ENCODE data around the gene SDHAF3. TPM values are rescaled to one million over a fixed set of nuclear protein-coding genes. Genes with fewer than 3 reads are reported as not detected.
"Not testable (repeated sequence)": the region's sequence is repeated elsewhere in the genome, so short reads cannot be mapped to it uniquely, and the experiment has no call there.

The SDHAF3 gene
- total and polyA plus RNA-seq, 8 donors: 2.9 to 18.2 (median 6.7) TPM

GRCh38 chr7:97117035-97117371 lies 495 bp upstream of the SDHAF3 start:
- intact Hi-C loops (cut with DNase I; ENCODE audit: low total_unique reads): no loop called here
- Histone ChIP-seq H3K4me3 (peak overlapping the region; percentile 67 to 89 (median 72)), H3K36me3 (no peaks in the 10 kb centered on the region), H3K27ac (peak overlapping the region; percentile 61 to 90 (median 86)), H3K27me3 (no peaks in the 10 kb centered on the region), H3K9me3 (no peaks in the 10 kb centered on the region), H3K4me1 (peaks cover 0 to 21% (median 12%) of the 10 kb centered on the region in 4 donors)
- TF ChIP-seq EP300 (IDR thresholded peaks at IDR 0.05) (no peak), CTCF (IDR thresholded peaks at IDR 0.05) (no peak), POLR2AphosphoS5 (IDR thresholded peaks at IDR 0.05) (no peak), POLR2A (IDR thresholded peaks at IDR 0.05) (no peak)
- no peak for DNase-seq
- 62 to 73% (median 66%) methylated on average over 9 of the region's 9 CpGs for WGBS, 5 donors

- Histone ChIP-seq H3K27ac (peak overlapping the region in 4 of 5 donors; percentile 76 to 90 (median 86)), H3K4me1 (peaks cover 0 to 21% (median 12%) of the 10 kb centered on the region in 4 donors), H3K36me3 (no peaks in the 10 kb centered on the region), H3K4me3 (peak overlapping the region; percentile 67 to 89 (median 72)), H3K27me3 (no peaks in the 10 kb centered on the region), H3K9me3 (no peaks in the 10 kb centered on the region)
- 14 to 17% (median 16%) methylated on average over 13 of the region's 13 CpGs for WGBS, 5 donors
- intact Hi-C loops (cut with DNase I; ENCODE audit: low total_unique reads): no loop called here
- DNase-seq: peak in 1 of 2 donors; percentile 33
- no peak for TF ChIP-seq EP300 (IDR thresholded peaks at IDR 0.05)
These were observed 914 bp downstream of the SDHAF3 start for GRCh38 chr7:97118306-97118917.

- DNase-seq: no peak
- H3K4me3 ChIP-seq: no peak overlapping the region
- peaks cover 0 to 21% (median 12%) of the 10 kb centered on the region in 4 donors for H3K4me1 ChIP-seq
- intact Hi-C loops (cut with DNase I; ENCODE audit: low total_unique reads): no loop called here
- TF ChIP-seq POLR2A (IDR thresholded peaks at IDR 0.05): no peak
- TF ChIP-seq POLR2AphosphoS5 (IDR thresholded peaks at IDR 0.05): no peak
- TF ChIP-seq EP300 (IDR thresholded peaks at IDR 0.05): no peak
- no peak for TF ChIP-seq CTCF (IDR thresholded peaks at IDR 0.05)
- H3K36me3 ChIP-seq: no peaks in the 10 kb centered on the region
- H3K27me3 ChIP-seq: no peaks in the 10 kb centered on the region
- WGBS, 5 donors: 92 to 98% (median 95%) methylated on average over 2 of the region's 2 CpGs
- H3K9me3 ChIP-seq: no peaks in the 10 kb centered on the region
- no peak overlapping the region for H3K27ac ChIP-seq
These were observed 2.2 kb downstream of the SDHAF3 start for GRCh38 chr7:97119747-97120146.

GRCh38 chr7:97120713-97121457 lies 3.4 kb downstream of the SDHAF3 start:
- no peak for DNase-seq
- intact Hi-C loops (cut with DNase I; ENCODE audit: low total_unique reads): no loop called here
- Histone ChIP-seq H3K36me3 (no peaks in the 10 kb centered on the region), H3K9me3 (no peaks in the 10 kb centered on the region), H3K27ac (no peak overlapping the region), H3K4me1 (peaks cover 0 to 21% (median 12%) of the 10 kb centered on the region in 4 donors), H3K4me3 (no peak overlapping the region), H3K27me3 (no peaks in the 10 kb centered on the region)
- no peak for TF ChIP-seq POLR2AphosphoS5 (IDR thresholded peaks at IDR 0.05)
- TF ChIP-seq EP300 (IDR thresholded peaks at IDR 0.05): no peak
- TF ChIP-seq POLR2A (IDR thresholded peaks at IDR 0.05): no peak
- TF ChIP-seq CTCF (IDR thresholded peaks at IDR 0.05): no peak
- WGBS, 5 donors: 87 to 91% (median 89%) methylated on average over 5 of the region's 5 CpGs

- H3K4me1 ChIP-seq: peaks cover 0 to 18% (median 10%) of the 10 kb centered on the region in 4 donors
- H3K9me3 ChIP-seq; H3K27me3 ChIP-seq; H3K36me3 ChIP-seq; H3K4me3 ChIP-seq; DNase-seq; intact Hi-C loops (cut with DNase I; ENCODE audit: low total_unique reads); H3K27ac ChIP-seq: not testable (repeated sequence)
- 38 to 93% (median 74%) methylated on average over 2 of the region's 2 CpGs for WGBS, 5 donors
These were observed 5.6 kb downstream of the SDHAF3 start for GRCh38 chr7:97123115-97123514.

Data from stomach (tissue), 9 donors.